Ascending aorta (tissue), 2 donors: ENCODE results near the gene SLIT3. TPM values are rescaled to one million over a fixed set of nuclear protein-coding genes. Genes with fewer than 3 reads are reported as not detected.

ENCODE experiments used
- DNase-seq, 2 donors: peaks; one replicate each; pipeline ENCODE4 v3.0.0-alpha.2; 2019; ENCODE audit warnings: low spot score in 2 of 2
- H3K27ac ChIP-seq, 2 donors: fragments of 200-600 bp; sonication (generic); one replicate each; pipeline ENCODE4 v1.5.1; 2016 to 2017; ENCODE audit warnings: mild to moderate bottlenecking in 1 of 2
- H3K27me3 ChIP-seq: fragments of 200-600 bp; sonication (generic); one replicate; pipeline ENCODE4 v1.5.1; 2017
- H3K36me3 ChIP-seq, 2 donors: fragments of 200-600 bp; sonication (generic); one replicate each; pipeline ENCODE4 v1.5.1; 2016
- H3K4me1 ChIP-seq, 2 donors: fragments of 200-600 bp; sonication (generic); one replicate each; pipeline ENCODE4 v1.5.1; 2016 to 2017; ENCODE audit warnings: mild to moderate bottlenecking in 1 of 2
- H3K4me3 ChIP-seq, 2 donors: fragments of 200-600 bp; sonication (generic); one replicate each; pipeline ENCODE4 v1.5.1; 2016 to 2017; ENCODE audit warnings: mild to moderate bottlenecking in 1 of 2
- H3K9me3 ChIP-seq, 2 donors: fragments of 200-600 bp; sonication (generic); one replicate each; pipeline ENCODE4 v1.5.1; 2016
- CTCF ChIP-seq, 3 experiments: fragments of 200-600 bp in 2 of 3; fragments of 450-650 bp in 1 of 3; sonication (generic) in 2 of 3; IDR thresholded peaks; one replicate each; pipeline ENCODE4 v1.5.1; 2016 to 2019; ENCODE audit warnings: antibody characterized with exemption in 3 of 3, mild to moderate bottlenecking in 1 of 3, moderate library complexity in 1 of 3
- intact Hi-C: fragments of 100-400 bp; cut with DNase I; formaldehyde crosslinking; loops from one replicate; pipeline ENCODE4 v1.15.1; 2023
- total RNA-seq: library from RNA; depleted of rRNA; stranded (reverse); fragments of >200 nt; gene quantifications from one replicate; pipeline ENCODE4 v1.1.0, GENCODE V29; 2016

Gene SLIT3
- total RNA-seq, 1 donor from 2014 or later = 128 TPM

- Histone ChIP-seq H3K27ac (peak overlapping the region in 1 of 2 donors; percentile 1), H3K36me3 (peaks cover 0 to 9% of the 10 kb centered on the region in 2 donors), H3K27me3 (no peaks in the 10 kb centered on the region), H3K9me3 (no peaks in the 10 kb centered on the region), H3K4me1 (peaks cover 0 to 8% of the 10 kb centered on the region in 2 donors), H3K4me3 (no peak overlapping the region)
- TF ChIP-seq CTCF (IDR thresholded peaks at IDR 0.05) = no peak
- no peak for DNase-seq
- intact Hi-C loops = no loop called here
Measured at GRCh38 chr5:168790002-168790635, 510.8 kb downstream of the SLIT3 start.

GRCh38 chr5:168788786-168789185, 512.2 kb downstream of the SLIT3 start:
- Histone ChIP-seq H3K27ac (no peak overlapping the region), H3K4me3 (no peak overlapping the region), H3K36me3 (peaks cover 0 to 23% of the 10 kb centered on the region in 2 donors), H3K27me3 (no peaks in the 10 kb centered on the region), H3K4me1 (peaks cover 0 to 3% of the 10 kb centered on the region in 2 donors), H3K9me3 (no peaks in the 10 kb centered on the region)
- no peak for TF ChIP-seq CTCF (IDR thresholded peaks at IDR 0.05)
- no peak for DNase-seq
- intact Hi-C loops = no loop called here

GRCh38 chr5:168788107-168788506, 512.8 kb downstream of the SLIT3 start:
- H3K9me3 ChIP-seq = no peaks in the 10 kb centered on the region
- H3K27me3 ChIP-seq = no peaks in the 10 kb centered on the region
- intact Hi-C loops = no loop called here
- H3K36me3 ChIP-seq = peaks cover 0 to 24% of the 10 kb centered on the region in 2 donors
- H3K27ac ChIP-seq = no peak overlapping the region
- no peaks in the 10 kb centered on the region for H3K4me1 ChIP-seq
- TF ChIP-seq CTCF (IDR thresholded peaks at IDR 0.05) = no peak
- no peak overlapping the region for H3K4me3 ChIP-seq
- DNase-seq = no peak

- Histone ChIP-seq H3K36me3 (peaks cover 0 to 24% of the 10 kb centered on the region in 2 donors), H3K27me3 (no peaks in the 10 kb centered on the region), H3K9me3 (no peaks in the 10 kb centered on the region), H3K4me3 (no peak overlapping the region), H3K4me1 (no peaks in the 10 kb centered on the region), H3K27ac (no peak overlapping the region)
- DNase-seq = no peak
- intact Hi-C loops = no loop called here
- no peak for TF ChIP-seq CTCF (IDR thresholded peaks at IDR 0.05)
Measured at GRCh38 chr5:168786147-168786546, 514.8 kb downstream of the SLIT3 start.

GRCh38 chr5:168784454-168784853, 516.5 kb downstream of the SLIT3 start:
- intact Hi-C loops = no loop called here
- Histone ChIP-seq H3K27me3 (no peaks in the 10 kb centered on the region), H3K4me3 (no peak overlapping the region), H3K9me3 (no peaks in the 10 kb centered on the region), H3K27ac (no peak overlapping the region), H3K36me3 (peaks cover 0 to 24% of the 10 kb centered on the region in 2 donors), H3K4me1 (no peaks in the 10 kb centered on the region)
- no peak for DNase-seq
- no peak for TF ChIP-seq CTCF (IDR thresholded peaks at IDR 0.05)
